Muscle of back (tissue), 11 donors: ENCODE data around the gene MTF2. TPM values are rescaled to one million over a fixed set of nuclear protein-coding genes. Genes with fewer than 3 reads are reported as not detected.
"Not testable (repeated sequence)": the region's sequence is repeated elsewhere in the genome, so short reads cannot be mapped to it uniquely, and the experiment has no call there.

Experiments used
- DNase-seq, 3 donors: peaks; one replicate each; pipeline versions ENCODE4 v3.0.0 to v3.0.0-alpha.2; 2013
- polyA plus RNA-seq, 10 donors: library from polyadenylated mRNA; unstranded; fragments of 120-200 nt; gene quantifications; one replicate each; pipeline ENCODE4 v1.2.1, GENCODE V29; 2013; ENCODE audit not compliant: insufficient read length in 10 of 10

The MTF2 gene
- polyA plus RNA-seq, 10 donors, result 17.3 to 31.0 (median 21.7) TPM

- no peak for DNase-seq
These were observed 58.7 kb downstream of the MTF2 start for GRCh38 chr1:93137604-93138292.

- DNase-seq, result no peak
These were observed 61.0 kb downstream of the MTF2 start for GRCh38 chr1:93140106-93140505.

GRCh38 chr1:93142161-93142560, 63.1 kb downstream of the MTF2 start:
- DNase-seq, result no peak

GRCh38 chr1:93143136-93143535, 64.1 kb downstream of the MTF2 start:
- no peak for DNase-seq

- DNase-seq, result no peak
These were observed 64.7 kb downstream of the MTF2 start for GRCh38 chr1:93143769-93144168.

- DNase-seq, result peak in 1 of 3 donors; percentile 6
These were observed 68.9 kb downstream of the MTF2 start for GRCh38 chr1:93148001-93148400.

- no peak for DNase-seq
These were observed 71.6 kb downstream of the MTF2 start for GRCh38 chr1:93150729-93151128.

GRCh38 chr1:93151474-93151873, 72.4 kb downstream of the MTF2 start:
- no peak for DNase-seq

GRCh38 chr1:93152835-93153234, 73.8 kb downstream of the MTF2 start:
- DNase-seq, result no peak

- DNase-seq, result no peak
These were observed 75.8 kb downstream of the MTF2 start for GRCh38 chr1:93154898-93155297.

GRCh38 chr1:93155335-93155734, 76.3 kb downstream of the MTF2 start:
- DNase-seq, result no peak

GRCh38 chr1:93159337-93159736, 80.3 kb downstream of the MTF2 start:
- no peak for DNase-seq

GRCh38 chr1:93163314-93163713, 84.2 kb downstream of the MTF2 start:
- not testable (repeated sequence) for DNase-seq

GRCh38 chr1:93164816-93165215, 85.7 kb downstream of the MTF2 start:
- no peak for DNase-seq

- not testable (repeated sequence) for DNase-seq
These were observed 86.8 kb downstream of the MTF2 start for GRCh38 chr1:93165895-93166294.

GRCh38 chr1:93167006-93167405, 87.9 kb downstream of the MTF2 start:
- DNase-seq, result no peak

GRCh38 chr1:93170141-93170678, 91.1 kb downstream of the MTF2 start:
- DNase-seq, result not testable (repeated sequence)

- DNase-seq, result no peak
These were observed 92.5 kb downstream of the MTF2 start for GRCh38 chr1:93171549-93172034.

- no peak for DNase-seq
These were observed 93.7 kb downstream of the MTF2 start for GRCh38 chr1:93172778-93173177.

GRCh38 chr1:93174638-93175037, 95.6 kb downstream of the MTF2 start:
- DNase-seq, result not testable (repeated sequence)

GRCh38 chr1:93177991-93178390, 98.9 kb downstream of the MTF2 start:
- peak in 2 of 3 donors; percentile 4 to 35 for DNase-seq

GRCh38 chr1:93178418-93178817, 99.3 kb downstream of the MTF2 start:
- peak in 2 of 3 donors; percentile 24 to 49 for DNase-seq

GRCh38 chr1:93179886-93180722, 101.0 kb downstream of the MTF2 start, which contains the start of gene TMED5:
Gene TMED5, minus strand, starts transcription at chr1:93180413. Its CDS starts 171 bp downstream, at chr1:93180242.
- peak; percentile 98 to 99 (median 99) for DNase-seq
